Heart left ventricle (tissue), 16 donors: ENCODE measurements around the gene ANKEF1. TPM values are rescaled to one million over a fixed set of nuclear protein-coding genes. Genes with fewer than 3 reads are reported as not detected.

Experiments used
- ATAC-seq, 4 donors: fragments of 200-7000 bp; cut with Tn5 transposase; one replicate each; pipeline ENCODE4 v1.9.1; 2020 to 2022; ENCODE audit warnings: moderate library complexity in 4 of 4, mild to moderate bottlenecking in 3 of 4, moderate number of reproducible peaks in 1 of 4
- DNase-seq, 5 donors: peaks; one replicate each; pipeline ENCODE4 v3.0.0-alpha.2; 2020
- H3K27ac ChIP-seq, 12 donors: fragments of 200-600 bp; sonication (generic) in 4 of 12; one replicate each; pipeline versions ENCODE4 v1.5.0 to v1.8.0; 2016 to 2022; ENCODE audit warnings: mild to moderate bottlenecking in 2 of 12
- H3K27me3 ChIP-seq, 9 donors: fragments of 200-600 bp; sonication (generic) in 2 of 9; one replicate each; pipeline versions ENCODE4 v1.5.1 to v1.8.0; 2016 to 2022; ENCODE audit warnings: mild to moderate bottlenecking in 3 of 9
- H3K36me3 ChIP-seq, 9 donors: fragments of 200-600 bp; sonication (generic) in 2 of 9; one replicate each; pipeline versions ENCODE4 v1.5.0 to v1.8.0; 2018 to 2022; ENCODE audit warnings: mild to moderate bottlenecking in 2 of 9
- H3K4me1 ChIP-seq, 12 donors: fragments of 200-600 bp; sonication (generic) in 4 of 12; one replicate each; pipeline versions ENCODE4 v1.5.0 to v1.8.0; 2016 to 2022; ENCODE audit warnings: mild to moderate bottlenecking in 3 of 12
- H3K4me3 ChIP-seq, 12 donors: fragments of 200-600 bp; sonication (generic) in 4 of 12; one replicate each; pipeline versions ENCODE4 v1.5.0 to v1.8.0; 2017 to 2022; ENCODE audit warnings: mild to moderate bottlenecking in 9 of 12, moderate library complexity in 4 of 12
- H3K9me3 ChIP-seq, 12 donors: fragments of 200-600 bp; sonication (generic) in 4 of 12; one replicate each; pipeline versions ENCODE4 v1.5.0 to v1.8.0; 2016 to 2022; ENCODE audit warnings: mild to moderate bottlenecking in 1 of 12
- CTCF ChIP-seq, 12 donors: fragments of 200-600 bp; sonication (generic) in 4 of 12; IDR thresholded peaks; one replicate each; pipeline versions ENCODE4 v1.5.0 to v1.8.0; 2018 to 2022; ENCODE audit warnings: antibody characterized with exemption in 12 of 12, mild to moderate bottlenecking in 5 of 12
- POLR2A ChIP-seq, 2 donors: fragments of 450-650 bp; IDR thresholded peaks; one replicate each; pipeline ENCODE4 v1.6.1; 2017; ENCODE audit warnings: antibody characterized with exemption in 2 of 2, mild to moderate bottlenecking in 2 of 2, moderate library complexity in 2 of 2
- WGBS, 4 donors: extraction: QIAGEN DNeasy Blood & Tissue Kit in 2 of 4; methylation state at CpG; one replicate each; pipeline versions ENCODE4 v1.1.5 to v1.1.7; 2013 to 2018; 5-methylcytosine and 5-hydroxymethylcytosine counted together
- intact Hi-C, 10 donors: fragments of 100-400 bp; cut with DNase I; formaldehyde crosslinking; loops; one replicate each; pipeline versions ENCODE4 v1.11.1 to v1.14.2; 2022
- long read RNA-seq, 3 donors: library from polyadenylated mRNA; unstranded; transcript quantifications; one replicate each; pipeline ENCODE4 v2.0.0, GENCODE V29; 2020 to 2021
- polyA plus RNA-seq, 2 donors: library from polyadenylated mRNA; stranded (reverse); fragments of 200-250 nt; gene quantifications; one replicate each; pipeline ENCODE4 v1.2.3, GENCODE V29; 2013
- total RNA-seq, 9 donors: library from RNA; depleted of rRNA in 2 of 9; stranded (reverse); fragments of >200 nt in 2 of 9; fragmentation: NEBNext Ultra II Directional in 3 of 9; extraction: Animal tissue kit (Norgen Biotek cat#: 25700) in 3 of 9; gene quantifications; one replicate each; pipeline versions ENCODE4 v1.1.0 to v1.2.4, GENCODE V29; 2016 to 2023
- donor health status: ischemic (EF 13 %, LVEDD 7.1; RV severe dilation, severe dysfunction).
- donor health status: healthy with polysubstance abuse.
- donor health status: DM: no; HTN: yes; CAD: no.
- donor health status: DM: no; HTN: no; CAD: no.
- donor health status: ischemic (EF 25% LVEDD 6.9; RV normal size, moderate dysfunction).
- donor health status: ischemic (EF 25% LVEDD 5.7; RV mildly dilated, moderate dysfunction).
- donor health status: healthy.
- donor health status: DM: yes; HTN: yes; CAD: no.
- donor health status: ischemic (EF 35%, LVEDD 5.7; RV mildly dilated, moderate dysfunction).
- donor health status: nonischemic (EF 11% LVEDD 7.7; RV severe dilation, severe dysfunction).
- donor health status: DM: yes; HTN: yes; CAD: no.
- donor health status: PGD.
- donor health status: ischemic (EF 29% LVEDD 5.4; RV normal size, mild dysfunction).
- donor health status: nonischemic (EF 23%, LVEDD 6.1; RV moderate dilation, normal function).

ANKEF1 gene
- 1 to 10 TPM; 1.2 to 3.1 (median 1.4) TPM for total RNA-seq
- under 1 TPM; 0.27 to 0.82 TPM for polyA plus RNA-seq
- long read RNA-seq, donor 1, full-length matches to known transcripts = 1 of 1 reads
- long read RNA-seq, donor 1, partial matches to known transcripts = 0 of 1 reads
- long read RNA-seq, donor 1, other reads (novel, unspliced or antisense) = 0 of 1 reads
- long read RNA-seq, donor 2, partial matches to known transcripts = 3 of 6 reads
- long read RNA-seq, donor 2, other reads (novel, unspliced or antisense) = 3 of 6 reads
- long read RNA-seq, donor 3, full-length matches to known transcripts = 7 of 12 reads
- long read RNA-seq, donor 3, partial matches to known transcripts = 5 of 12 reads
- long read RNA-seq, donor 3, other reads (novel, unspliced or antisense) = 0 of 12 reads

DNA sequence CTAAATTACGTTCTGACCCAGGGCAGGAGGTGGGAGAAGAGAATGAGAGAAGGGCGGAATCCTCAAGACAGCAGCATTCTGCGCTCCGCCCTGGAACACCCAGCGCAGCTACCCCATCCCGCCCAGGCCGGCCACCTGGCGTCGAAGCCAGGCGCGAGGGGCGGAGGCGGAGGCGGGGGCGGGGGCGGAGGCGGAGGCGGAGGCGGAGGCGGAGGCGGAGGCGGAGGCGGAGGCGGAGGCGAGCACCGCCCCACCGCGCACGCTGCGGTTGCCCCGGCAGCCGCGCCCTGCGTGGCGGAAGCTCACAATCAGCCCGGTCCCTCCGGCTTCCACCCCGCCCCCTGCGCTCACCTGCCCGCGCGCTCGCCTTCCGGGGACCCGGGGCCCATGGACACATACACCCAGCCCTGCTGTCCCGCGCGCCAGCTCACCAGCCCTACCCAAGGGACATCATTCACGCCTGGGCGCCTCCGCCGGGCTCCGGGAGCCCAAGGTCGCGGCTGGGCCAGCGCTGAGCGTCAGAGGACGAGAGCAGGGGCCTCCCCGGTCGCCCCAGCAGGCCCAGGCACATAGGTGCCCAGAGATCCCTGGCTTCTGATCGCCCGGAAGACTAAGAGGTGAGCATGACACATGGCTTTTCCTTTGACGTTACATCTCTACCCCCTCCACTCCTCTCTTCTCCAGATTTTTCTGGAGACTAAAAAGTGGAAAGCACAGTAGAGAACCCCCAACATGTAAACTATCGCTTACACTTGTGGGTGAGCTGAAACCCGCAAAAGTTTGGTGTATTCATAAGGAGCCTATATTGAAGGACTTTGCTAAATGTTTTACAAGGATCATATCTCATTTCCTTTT lies at the start of gene ANKEF1:
Gene ANKEF1 (plus strand): TSS at position 271 of the 855 bp plus-strand sequence. CDS start 3,315 bp downstream, outside the sequence.
- ATAC-seq (peak; percentile 86 to 100 (median 98)), DNase-seq (peak; percentile 61 to 86 (median 72))
- peak within 1 kb of the TSS in 4 of 12 donors; percentile 19 to 45 (median 32) for H3K27ac ChIP-seq
- peaks cover 0 to 12% (median 2%) of the 10 kb centered on the region in 12 donors for H3K4me1 ChIP-seq
- no peaks in the 10 kb centered on the region for H3K9me3 ChIP-seq
- intact Hi-C loops = no loop called here
- 3 to 16% (median 5%) methylated on average over 17 to 65 of the region's 65 CpGs for WGBS, 4 donors
- no peaks in the 10 kb centered on the region for H3K27me3 ChIP-seq
- TF ChIP-seq POLR2A (IDR thresholded peaks at IDR 0.05) (no peak), CTCF (IDR thresholded peaks at IDR 0.05) (peak in 1 of 12 donors; percentile 19)
- peaks cover 0 to 3% (median 0%) of the 10 kb centered on the region in 9 donors for H3K36me3 ChIP-seq
- H3K4me3 ChIP-seq = peak within 1 kb of the TSS; percentile 32 to 91 (median 64)

DNA sequence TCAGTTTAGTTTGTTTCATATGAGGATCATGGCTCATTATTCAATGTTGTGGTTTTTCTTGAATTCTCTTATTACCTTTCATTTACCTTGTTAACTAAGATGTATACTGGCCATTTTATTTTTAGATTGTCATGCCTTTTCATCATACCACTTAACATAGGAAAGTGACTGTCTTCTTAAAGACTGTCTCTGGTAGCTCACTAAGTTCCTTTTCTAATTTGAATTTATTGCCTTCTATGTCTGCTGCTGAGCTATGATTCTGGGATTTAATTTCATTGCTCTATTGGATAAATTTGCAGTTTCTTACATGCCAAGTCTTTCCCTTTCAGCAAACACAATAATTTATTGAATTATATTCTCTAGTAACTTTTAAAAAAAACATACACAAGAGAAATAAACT lies 49.5 kb upstream of the ANKEF1 start:
- intact Hi-C loops = no loop called here
- TF ChIP-seq POLR2A (IDR thresholded peaks at IDR 0.05) = no peak
- TF ChIP-seq CTCF (IDR thresholded peaks at IDR 0.05) = no peak
- Histone ChIP-seq H3K36me3 (no peaks in the 10 kb centered on the region), H3K9me3 (no peaks in the 10 kb centered on the region), H3K4me3 (no peak overlapping the region), H3K27ac (peak overlapping the region in 1 of 12 donors; percentile 15), H3K4me1 (peaks cover 0 to 39% (median 0%) of the 10 kb centered on the region in 12 donors), H3K27me3 (no peaks in the 10 kb centered on the region)
- ATAC-seq (no peak), DNase-seq (no peak)

GRCh38 chr20:9985773-9986172 lies 49.0 kb upstream of the ANKEF1 start:
- intact Hi-C loops = no loop called here
- DNase-seq = no peak
- 63 to 70% (median 66%) methylated on average over 2 of the region's 2 CpGs for WGBS, 4 donors
- ATAC-seq = no peak
- Histone ChIP-seq H3K4me3 (no peak overlapping the region), H3K27me3 (no peaks in the 10 kb centered on the region), H3K27ac (peak overlapping the region in 1 of 12 donors; percentile 15), H3K36me3 (no peaks in the 10 kb centered on the region), H3K9me3 (no peaks in the 10 kb centered on the region), H3K4me1 (peaks cover 0 to 43% (median 0%) of the 10 kb centered on the region in 12 donors)
- TF ChIP-seq CTCF (IDR thresholded peaks at IDR 0.05) (no peak), POLR2A (IDR thresholded peaks at IDR 0.05) (no peak)
